NCI-H2196 treated with DMSO at 0.1 percent for 48 hours (cell line): Measurements from ENCODE around the gene RDH5.
A peak's percentile ranks its signal among the peaks of the same experiment; 100 is the strongest.

Source experiments
- DNase-seq: peaks from one replicate; lab custom pipeline; 2025; ENCODE audit not compliant: unreplicated experiment; lab: John Stamatoyannopoulos, UW

Gene RDH5

GRCh38 chr12:55712700-55713415 is 7.3 kb upstream of the RDH5 start:
- no peak for DNase-seq

GRCh38 chr12:55713721-55714120 is 6.5 kb upstream of the RDH5 start:
- DNase-seq, result no peak

- no peak for DNase-seq
Measured at GRCh38 chr12:55715169-55715764, 4.9 kb upstream of the RDH5 start.

GRCh38 chr12:55715833-55716581 is 4.2 kb upstream of the RDH5 start, which contains the start of gene BLOC1S1:
Gene BLOC1S1, plus strand, starts transcription at chr12:55716046. Its CDS starts 6 bp downstream, at chr12:55716052.
- peak; percentile 80 for DNase-seq

GRCh38 chr12:55716582-55716957 is 3.6 kb upstream of the RDH5 start:
- no peak for DNase-seq

GRCh38 chr12:55717011-55718007 is 2.9 kb upstream of the RDH5 start:
- no peak for DNase-seq

GRCh38 chr12:55718015-55718414 is 2.2 kb upstream of the RDH5 start:
- DNase-seq, result no peak

- DNase-seq, result no peak
Measured at GRCh38 chr12:55718624-55719275, 1.4 kb upstream of the RDH5 start.

GRCh38 chr12:55719371-55719770 is 822 bp upstream of the RDH5 start:
- no peak for DNase-seq

- peak; percentile 89 for DNase-seq
Measured at GRCh38 chr12:55720894-55721444, 776 bp downstream of the RDH5 start.

- no peak for DNase-seq
Measured at GRCh38 chr12:55721601-55722213, 1.5 kb downstream of the RDH5 start.

- DNase-seq, result no peak
Measured at GRCh38 chr12:55722948-55723347, 2.8 kb downstream of the RDH5 start.

GRCh38 chr12:55723516-55724225 is 3.5 kb downstream of the RDH5 start:
- DNase-seq, result no peak

- DNase-seq, result peak; percentile 38
Measured at GRCh38 chr12:55724226-55724939, 4.2 kb downstream of the RDH5 start.

- no peak for DNase-seq
Measured at GRCh38 chr12:55724940-55725309, 4.7 kb downstream of the RDH5 start.

GRCh38 chr12:55725556-55725955 is 5.4 kb downstream of the RDH5 start:
- no peak for DNase-seq

GRCh38 chr12:55726971-55727370 is 6.8 kb downstream of the RDH5 start:
- DNase-seq, result no peak

GRCh38 chr12:55727643-55728185 is 7.5 kb downstream of the RDH5 start:
- peak; percentile 40 for DNase-seq
